Measurements from ENCODE around the gene ISLR2.

DNA sequence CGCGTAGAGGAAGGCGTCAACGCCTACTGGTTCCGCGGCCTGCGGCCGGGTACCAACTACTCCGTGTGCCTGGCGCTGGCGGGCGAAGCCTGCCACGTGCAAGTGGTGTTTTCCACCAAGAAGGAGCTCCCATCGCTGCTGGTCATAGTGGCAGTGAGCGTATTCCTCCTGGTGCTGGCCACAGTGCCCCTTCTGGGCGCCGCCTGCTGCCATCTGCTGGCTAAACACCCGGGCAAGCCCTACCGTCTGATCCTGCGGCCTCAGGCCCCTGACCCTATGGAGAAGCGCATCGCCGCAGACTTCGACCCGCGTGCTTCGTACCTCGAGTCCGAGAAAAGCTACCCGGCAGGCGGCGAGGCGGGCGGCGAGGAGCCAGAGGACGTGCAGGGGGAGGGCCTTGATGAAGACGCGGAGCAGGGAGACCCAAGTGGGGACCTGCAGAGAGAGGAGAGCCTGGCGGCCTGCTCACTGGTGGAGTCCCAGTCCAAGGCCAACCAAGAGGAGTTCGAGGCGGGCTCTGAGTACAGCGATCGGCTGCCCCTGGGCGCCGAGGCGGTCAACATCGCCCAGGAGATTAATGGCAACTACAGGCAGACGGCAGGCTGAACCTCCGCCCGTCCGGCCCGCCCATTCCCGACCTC lies 4.1 kb downstream of the ISLR2 start:
- TF ChIP-seq CTCF (IDR thresholded peaks at IDR 0.05; ENCODE audit: borderline replicate concordance, extremely low read depth, low read length, poor library complexity, severe bottlenecking) (peak; percentile 4), EZH2 (IDR thresholded peaks at IDR 0.05; ENCODE audit: borderline replicate concordance, low read depth, low read length, severe bottlenecking) (no peak)
